GM15510 (cell line): ENCODE results near the gene CAND1.

Experiments
- POLR2A ChIP-seq: IDR thresholded peaks from 3 replicates; pipeline ENCODE4 v1.6.1; 2011; ENCODE audit warnings: borderline replicate concordance; ENCODE audit not compliant: insufficient read length; ENCODE audit errors: extremely low read depth

CAND1 gene

GRCh38 chr12:67270622-67271021 lies 1.5 kb downstream of the CAND1 start:
- no peak for TF ChIP-seq POLR2A

- TF ChIP-seq POLR2A, result no peak
Measured at GRCh38 chr12:67271976-67272375, 2.8 kb downstream of the CAND1 start.

- TF ChIP-seq POLR2A, result no peak
Measured at GRCh38 chr12:67274186-67274585, 5.0 kb downstream of the CAND1 start.

- no peak for TF ChIP-seq POLR2A
Measured at GRCh38 chr12:67275380-67275913, 6.3 kb downstream of the CAND1 start.

GRCh38 chr12:67276421-67276820 lies 7.3 kb downstream of the CAND1 start:
- no peak for TF ChIP-seq POLR2A

GRCh38 chr12:67279637-67280036 lies 10.5 kb downstream of the CAND1 start:
- TF ChIP-seq POLR2A, result no peak

GRCh38 chr12:67280088-67280487 lies 10.9 kb downstream of the CAND1 start:
- no peak for TF ChIP-seq POLR2A

- no peak for TF ChIP-seq POLR2A
Measured at GRCh38 chr12:67280572-67280971, 11.4 kb downstream of the CAND1 start.

GRCh38 chr12:67284561-67284960 lies 15.4 kb downstream of the CAND1 start:
- TF ChIP-seq POLR2A, result no peak

GRCh38 chr12:67286257-67286656 lies 17.1 kb downstream of the CAND1 start:
- no peak for TF ChIP-seq POLR2A

GRCh38 chr12:67287311-67287710 lies 18.2 kb downstream of the CAND1 start:
- TF ChIP-seq POLR2A, result no peak

- no peak for TF ChIP-seq POLR2A
Measured at GRCh38 chr12:67288561-67288960, 19.4 kb downstream of the CAND1 start.

- no peak for TF ChIP-seq POLR2A
Measured at GRCh38 chr12:67290378-67290777, 21.2 kb downstream of the CAND1 start.

GRCh38 chr12:67299526-67299925 lies 30.4 kb downstream of the CAND1 start:
- TF ChIP-seq POLR2A, result no peak

- TF ChIP-seq POLR2A, result no peak
Measured at GRCh38 chr12:67299926-67300325, 30.8 kb downstream of the CAND1 start.

GRCh38 chr12:67302162-67302561 lies 33.0 kb downstream of the CAND1 start:
- TF ChIP-seq POLR2A, result no peak

- TF ChIP-seq POLR2A, result no peak
Measured at GRCh38 chr12:67305544-67305943, 36.4 kb downstream of the CAND1 start.
